Lower leg skin (tissue), 4 donors: ENCODE measurements around the gene SLC25A6. TPM values are rescaled to one million over a fixed set of nuclear protein-coding genes. Genes with fewer than 3 reads are reported as not detected.

Experiments
- DNase-seq, 2 donors: peaks; one replicate each; pipeline ENCODE4 v3.0.0-alpha.2; 2019; ENCODE audit warnings: low spot score in 2 of 2
- H3K4me3 ChIP-seq: fragments of 200-600 bp; sonication (generic); 2 replicates; pipeline ENCODE4 v1.5.1; 2017; ENCODE audit warnings: mild to moderate bottlenecking, low read depth; ENCODE audit not compliant: poor library complexity, severe bottlenecking
- POLR2A ChIP-seq, 2 donors: fragments of 450-650 bp; IDR thresholded peaks; one replicate each; pipeline ENCODE4 v1.6.1; 2016 to 2017; ENCODE audit warnings: antibody characterized with exemption in 2 of 2, mild to moderate bottlenecking in 1 of 2, moderate library complexity in 1 of 2
- WGBS, 2 donors: methylation state at CpG; one replicate each; pipeline ENCODE4 v1.1.5; 2018; 5-methylcytosine and 5-hydroxymethylcytosine counted together
- intact Hi-C: fragments of 100-400 bp; cut with DNase I; formaldehyde crosslinking; loops from one replicate; pipeline ENCODE4 v1.15.0; 2023; ENCODE audit warnings: low total_unique reads
- total RNA-seq, 4 donors: library from RNA; depleted of rRNA; stranded (reverse); fragments of >200 nt; gene quantifications; one replicate each; pipeline ENCODE4 v1.1.0, GENCODE V29; 2016
- TF ChIP-seq, protein P1 (sequence below), 3 donors: fragments of 450-650 bp; IDR thresholded peaks; one replicate each; pipeline ENCODE4 v1.5.1; 2016; ENCODE audit warnings: antibody characterized with exemption in 3 of 3, mild to moderate bottlenecking in 3 of 3, moderate library complexity in 2 of 3

The SLC25A6 gene
- total RNA-seq = 100 to 1,000 TPM; 187 to 282 (median 260) TPM

DNA sequence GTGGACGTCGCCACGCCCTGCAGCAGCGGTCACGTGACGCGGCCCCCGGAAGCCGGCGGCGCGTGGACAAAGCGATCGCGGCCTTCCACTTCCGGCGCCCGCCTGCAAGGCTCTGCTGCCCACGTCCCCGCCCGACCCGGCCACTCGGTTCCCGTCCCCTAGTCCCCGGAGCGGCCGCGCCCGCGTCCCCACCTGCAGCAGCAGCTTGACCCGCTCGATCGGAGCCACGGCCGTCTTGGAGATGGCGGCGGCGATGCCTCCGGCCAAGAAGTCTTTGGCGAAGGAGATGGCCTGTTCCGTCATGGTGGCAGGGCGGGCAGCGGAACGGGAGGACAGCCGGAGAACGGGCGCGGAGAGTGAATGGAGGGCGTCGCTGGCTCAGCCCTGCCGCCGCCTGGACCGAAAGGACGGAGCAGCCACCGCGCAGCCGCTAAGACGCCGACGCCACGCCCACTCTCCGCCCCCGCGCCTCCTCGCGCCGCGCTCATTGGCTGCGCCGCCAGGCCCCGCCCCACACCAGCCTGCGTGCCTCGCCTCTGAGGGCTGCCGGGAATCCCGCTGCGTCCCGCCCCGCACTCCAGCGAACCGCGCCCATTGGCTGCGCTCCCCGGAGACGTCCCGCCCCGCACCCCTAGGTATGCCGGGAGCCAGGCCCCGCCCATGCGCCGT is at the start of gene SLC25A6:
SLC25A6 (minus strand) TSS at position 407 of the 669 bp plus-strand sequence; CDS start at position 303, 104 bp downstream.
- peak within 1 kb of the TSS; percentile 97 for H3K4me3 ChIP-seq
- 0 to 1% methylated on average over 22 to 30 of the region's 90 CpGs for WGBS, 2 donors
- TF ChIP-seq POLR2A (IDR thresholded peaks at IDR 0.05) = no peak
- TF ChIP-seq, protein P1, sequence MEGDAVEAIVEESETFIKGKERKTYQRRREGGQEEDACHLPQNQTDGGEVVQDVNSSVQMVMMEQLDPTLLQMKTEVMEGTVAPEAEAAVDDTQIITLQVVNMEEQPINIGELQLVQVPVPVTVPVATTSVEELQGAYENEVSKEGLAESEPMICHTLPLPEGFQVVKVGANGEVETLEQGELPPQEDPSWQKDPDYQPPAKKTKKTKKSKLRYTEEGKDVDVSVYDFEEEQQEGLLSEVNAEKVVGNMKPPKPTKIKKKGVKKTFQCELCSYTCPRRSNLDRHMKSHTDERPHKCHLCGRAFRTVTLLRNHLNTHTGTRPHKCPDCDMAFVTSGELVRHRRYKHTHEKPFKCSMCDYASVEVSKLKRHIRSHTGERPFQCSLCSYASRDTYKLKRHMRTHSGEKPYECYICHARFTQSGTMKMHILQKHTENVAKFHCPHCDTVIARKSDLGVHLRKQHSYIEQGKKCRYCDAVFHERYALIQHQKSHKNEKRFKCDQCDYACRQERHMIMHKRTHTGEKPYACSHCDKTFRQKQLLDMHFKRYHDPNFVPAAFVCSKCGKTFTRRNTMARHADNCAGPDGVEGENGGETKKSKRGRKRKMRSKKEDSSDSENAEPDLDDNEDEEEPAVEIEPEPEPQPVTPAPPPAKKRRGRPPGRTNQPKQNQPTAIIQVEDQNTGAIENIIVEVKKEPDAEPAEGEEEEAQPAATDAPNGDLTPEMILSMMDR (IDR thresholded peaks at IDR 0.05) = peak in 1 of 3 donors; percentile 19
- intact Hi-C loops = no loop called here
- peak; percentile 98 to 100 for DNase-seq

DNA sequence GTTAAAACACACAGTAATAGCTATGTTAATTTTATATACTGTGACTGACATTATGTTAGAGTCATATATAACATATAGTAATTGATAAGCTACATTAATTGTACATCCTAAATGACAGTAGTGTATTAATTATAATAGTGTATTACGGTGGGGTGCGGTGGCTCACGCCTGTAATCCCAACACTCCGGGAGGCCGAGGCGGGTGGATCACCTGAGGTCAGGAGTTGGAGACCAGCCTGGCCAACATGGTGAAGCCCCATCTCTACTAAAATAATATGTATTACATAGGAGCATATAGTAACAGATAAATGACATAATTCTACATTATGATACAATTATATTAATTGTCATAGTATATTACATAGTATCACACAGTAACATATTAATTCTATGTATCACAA is 48.6 kb upstream of the SLC25A6 start:
- DNase-seq = peak in 1 of 2 donors; percentile 32
- WGBS, 2 donors = 97 to 98% methylated on average over 6 of the region's 6 CpGs
- no peak overlapping the region for H3K4me3 ChIP-seq
- TF ChIP-seq, protein P1 (IDR thresholded peaks at IDR 0.05) = no peak
- TF ChIP-seq POLR2A (IDR thresholded peaks at IDR 0.05) = no peak
- intact Hi-C loops = no loop called here

DNA sequence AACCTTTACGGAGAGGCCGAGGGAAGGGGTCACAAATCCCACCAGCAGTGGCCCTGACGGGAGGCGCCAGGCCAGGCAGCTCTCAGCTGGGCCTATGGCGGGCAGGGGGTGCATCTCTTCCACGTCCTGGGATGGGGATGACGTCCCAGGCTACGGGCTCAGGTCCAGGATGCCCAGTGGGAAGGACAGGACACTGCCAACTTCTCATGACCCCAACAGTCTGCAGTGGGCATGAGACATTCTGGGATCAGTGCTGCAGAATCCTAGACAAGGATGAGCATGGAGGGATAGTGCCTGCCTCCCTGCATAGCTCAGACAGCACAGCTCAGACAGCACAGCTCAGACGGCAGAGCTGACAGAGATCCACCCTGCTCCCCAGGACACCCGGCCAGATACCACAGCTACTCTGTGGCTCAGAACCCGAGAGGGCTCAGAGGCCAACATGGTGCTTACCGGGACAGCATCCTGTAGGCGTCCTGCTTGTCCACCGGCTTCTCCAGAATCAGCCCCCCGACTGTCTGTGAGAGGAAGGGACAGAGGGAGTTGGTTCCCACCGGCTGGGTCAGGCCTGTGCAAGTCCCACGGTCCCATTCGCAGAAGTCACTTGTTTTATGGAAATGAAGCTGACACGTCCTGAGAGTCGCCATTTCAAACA is 43.5 kb upstream of the SLC25A6 start:
- no peak for DNase-seq
- TF ChIP-seq POLR2A (IDR thresholded peaks at IDR 0.05) = no peak
- TF ChIP-seq, protein P1 (IDR thresholded peaks at IDR 0.05) = no peak
- H3K4me3 ChIP-seq = no peak overlapping the region
- 90 to 96% methylated on average over 20 of the region's 20 CpGs for WGBS, 2 donors
- intact Hi-C loops = no loop called here

DNA sequence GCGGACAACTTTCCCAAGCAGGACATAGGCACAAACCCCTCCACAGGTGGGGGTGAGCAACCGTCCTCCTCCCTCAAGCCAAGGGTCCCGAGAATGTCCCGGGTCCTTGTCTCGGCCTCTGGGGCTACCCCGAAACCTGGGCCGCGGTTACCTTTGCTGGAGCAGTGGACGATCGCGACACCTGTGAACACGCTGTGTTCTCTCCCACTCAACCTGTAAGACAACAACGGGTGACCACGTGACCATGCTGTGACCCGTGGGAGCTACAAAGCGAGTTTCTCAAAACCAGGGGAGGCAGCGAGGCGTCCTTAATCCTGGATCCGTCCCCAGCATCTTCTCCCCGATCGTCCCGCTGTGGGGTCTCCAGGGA is 42.9 kb upstream of the SLC25A6 start:
- WGBS, 2 donors = 95 to 97% methylated on average over 22 of the region's 22 CpGs
- TF ChIP-seq POLR2A (IDR thresholded peaks at IDR 0.05) = no peak
- TF ChIP-seq, protein P1 (IDR thresholded peaks at IDR 0.05) = no peak
- intact Hi-C loops = no loop called here
- H3K4me3 ChIP-seq = no peak overlapping the region
- DNase-seq = no peak

DNA sequence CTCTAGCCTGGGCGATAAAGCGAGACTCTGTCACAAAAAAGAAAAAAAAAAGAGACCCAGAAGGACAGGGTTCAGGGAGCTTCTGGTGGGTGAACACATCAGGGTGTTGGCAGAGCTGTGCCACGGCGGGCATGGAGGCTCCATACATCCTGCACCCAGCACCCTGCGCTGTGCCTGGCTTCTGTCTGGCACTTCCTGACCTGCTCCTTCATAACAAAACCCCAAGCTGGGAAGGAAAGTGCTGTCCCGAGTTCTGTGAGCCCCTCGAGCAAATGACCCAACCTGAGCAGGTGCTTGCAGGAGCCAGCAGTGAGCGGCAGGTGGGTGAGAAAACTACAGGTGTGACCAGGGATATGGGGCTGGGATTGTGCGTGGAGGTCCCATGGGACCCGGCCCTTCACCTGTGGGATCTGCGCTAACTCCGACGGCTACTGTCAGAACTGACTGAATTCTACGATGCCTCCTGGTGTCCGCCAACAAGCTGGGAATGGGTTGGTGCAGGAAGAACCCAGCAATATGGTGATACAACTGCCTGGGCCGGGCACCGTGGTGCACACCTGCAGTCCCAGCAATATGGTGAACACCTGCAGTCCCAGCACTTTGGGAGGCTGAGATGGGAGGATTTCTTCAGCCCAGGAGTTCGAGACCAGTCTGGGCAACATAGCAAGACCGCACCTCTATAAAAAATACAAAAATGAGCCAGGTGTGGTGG is 41.9 kb upstream of the SLC25A6 start:
- TF ChIP-seq POLR2A (IDR thresholded peaks at IDR 0.05) = no peak
- TF ChIP-seq, protein P1 (IDR thresholded peaks at IDR 0.05) = no peak
- no peak for DNase-seq
- no peak overlapping the region for H3K4me3 ChIP-seq
- intact Hi-C loops = no loop called here
- 95% methylated on average over 19 of the region's 19 CpGs for WGBS, 2 donors
